Measurements from ENCODE around the gene ZSCAN10. TPM values are rescaled to one million over a fixed set of nuclear protein-coding genes. Genes with fewer than 3 reads are reported as not detected.

ZSCAN10 gene
- total and polyA plus RNA-seq, 2 donors (not counting 3 experiments of a cell fraction or from before 2014, with no cell fraction given) = not detected

- FAIRE-seq = no peak
- CTCF ChIA-PET = interaction anchor here (1.4 to 2.4 kb wide), 2 partner anchors 11 to 12 kb away, joined by 4 to 9 read pairs; no protein-coding TSS in a partner anchor
Observed at GRCh38 chr16:3137267-3137666, 38.2 kb upstream of the ZSCAN10 start.

More at GRCh38 chr16:3137267-3137666, 38.2 kb upstream of the ZSCAN10 start:
- intact Hi-C loops (cut with micrococcal nuclease) (no loop called here), dilution Hi-C loops (cut with MboI; ENCODE audit: extremely low pct_ligation_motif_present, low sequenced_read_pairs) (no loop called here)
- TF ChIP-seq POLR2AphosphoS5 (IDR thresholded peaks at IDR 0.05; ENCODE audit: insufficient read depth, low read depth, low read length) = no peak
- TF ChIP-seq POLR2A (IDR thresholded peaks at IDR 0.05; ENCODE audit: low read depth, low read length) = no peak
- no peak for TF ChIP-seq JUN (IDR thresholded peaks at IDR 0.05; ENCODE audit: borderline replicate concordance, insufficient read depth, insufficient read length, low read depth)
- no peak for TF ChIP-seq MYC (IDR thresholded peaks at IDR 0.05; ENCODE audit: low read depth, low read length)
- no peak for TF ChIP-seq MAX (IDR thresholded peaks at IDR 0.05; ENCODE audit: insufficient read depth, insufficient read length)
- TF ChIP-seq, protein P1, sequence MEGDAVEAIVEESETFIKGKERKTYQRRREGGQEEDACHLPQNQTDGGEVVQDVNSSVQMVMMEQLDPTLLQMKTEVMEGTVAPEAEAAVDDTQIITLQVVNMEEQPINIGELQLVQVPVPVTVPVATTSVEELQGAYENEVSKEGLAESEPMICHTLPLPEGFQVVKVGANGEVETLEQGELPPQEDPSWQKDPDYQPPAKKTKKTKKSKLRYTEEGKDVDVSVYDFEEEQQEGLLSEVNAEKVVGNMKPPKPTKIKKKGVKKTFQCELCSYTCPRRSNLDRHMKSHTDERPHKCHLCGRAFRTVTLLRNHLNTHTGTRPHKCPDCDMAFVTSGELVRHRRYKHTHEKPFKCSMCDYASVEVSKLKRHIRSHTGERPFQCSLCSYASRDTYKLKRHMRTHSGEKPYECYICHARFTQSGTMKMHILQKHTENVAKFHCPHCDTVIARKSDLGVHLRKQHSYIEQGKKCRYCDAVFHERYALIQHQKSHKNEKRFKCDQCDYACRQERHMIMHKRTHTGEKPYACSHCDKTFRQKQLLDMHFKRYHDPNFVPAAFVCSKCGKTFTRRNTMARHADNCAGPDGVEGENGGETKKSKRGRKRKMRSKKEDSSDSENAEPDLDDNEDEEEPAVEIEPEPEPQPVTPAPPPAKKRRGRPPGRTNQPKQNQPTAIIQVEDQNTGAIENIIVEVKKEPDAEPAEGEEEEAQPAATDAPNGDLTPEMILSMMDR (IDR thresholded peaks at IDR 0.05; ENCODE audit: extremely low read depth in 1 of 2, insufficient read depth in 1 of 2, low read depth in 1 of 2, low read length in 2 of 2) = no peak
- no peak for TF ChIP-seq GATA2 (IDR thresholded peaks at IDR 0.05; ENCODE audit: insufficient read depth, insufficient read length, low read depth, low read length)
- no peak for TF ChIP-seq EZH2 (IDR thresholded peaks at IDR 0.05; ENCODE audit: borderline replicate concordance, low read depth, low read length, severe bottlenecking)
- no peak for TF ChIP-seq FOS (IDR thresholded peaks at IDR 0.05; ENCODE audit: borderline replicate concordance, insufficient read depth, low read length)
- H3K9me3 ChIP-seq (replicated peaks; ENCODE audit: control insufficient read depth, insufficient read depth, low read length) = no peaks in the 10 kb centered on the region
- no peak overlapping the region for H3K27ac ChIP-seq (ENCODE audit: insufficient read depth, low read depth, low read length)
- H3K4me2 ChIP-seq (ENCODE audit: insufficient read depth, low read length) = no peak overlapping the region
- POLR2A ChIA-PET = no interaction called here
- H4K20me1 ChIP-seq (replicated peaks; ENCODE audit: control insufficient read depth, extremely low read depth, insufficient read depth, low read length) = no peaks in the 10 kb centered on the region
- H3K9me1 ChIP-seq (replicated peaks; ENCODE audit: control insufficient read depth, extremely low read depth, insufficient read depth, low read length) = no peaks in the 10 kb centered on the region
- H2AFZ ChIP-seq (ENCODE audit: low read depth, low read length) = no peak overlapping the region
- no peak overlapping the region for H3K9ac ChIP-seq (replicated peaks; ENCODE audit: extremely low read depth, insufficient read depth, low read length)
- no TSS peak for BruUV-seq (replicated peaks)
- peaks cover 15% of the 10 kb centered on the region for H3K79me2 ChIP-seq (ENCODE audit: control insufficient read depth, insufficient read depth, low read length)
- H3K27me3 ChIP-seq (ENCODE audit: control insufficient read depth in 2 of 2, insufficient read depth in 2 of 2, low read length in 2 of 2) = no peaks in the 10 kb centered on the region
- no peak overlapping the region for H3K4me3 ChIP-seq (replicated peaks in 1 of 3; ENCODE audit: insufficient read depth in 1 of 3, low read depth in 1 of 3, low read length in 3 of 3)
- H3K4me1 ChIP-seq (ENCODE audit: control insufficient read depth, extremely low read depth, insufficient read depth, low read length) = peaks cover 10% of the 10 kb centered on the region
- DNase-seq (ENCODE audit: low read depth, low spot score) = no peak
- peaks cover 0 to 9% of the 10 kb centered on the region in 2 experiments for H3K36me3 ChIP-seq (ENCODE audit: control insufficient read depth in 2 of 2, extremely low read depth in 1 of 2, insufficient read depth in 2 of 2, low read length in 2 of 2)
